Esophagus muscularis mucosa (tissue), 4 donors: Measurements from ENCODE around the gene SLCO4A1. TPM values are rescaled to one million over a fixed set of nuclear protein-coding genes. Genes with fewer than 3 reads are reported as not detected.
"Not testable (repeated sequence)": the region's sequence is repeated elsewhere in the genome, so short reads cannot be mapped to it uniquely, and the experiment has no call there.

Experiments
- DNase-seq: peaks from one replicate; pipeline ENCODE4 v3.0.0-alpha.2; 2017; ENCODE audit errors: extremely low spot score
- H3K27ac ChIP-seq, 4 donors: fragments of 200-600 bp; sonication (generic); replicated peaks in 1 of 4; 1 replicate in 3 of 4; 2 replicates in 1 of 4; pipeline ENCODE4 v1.5.1; 2016 to 2019; ENCODE audit warnings: mild to moderate bottlenecking in 1 of 4
- H3K27me3 ChIP-seq, 4 donors: fragments of 200-600 bp; sonication (generic); one replicate each; pipeline versions ENCODE4 v1.5.1 to v1.6.0; 2016 to 2019
- H3K36me3 ChIP-seq, 4 donors: fragments of 200-600 bp; sonication (generic); one replicate each; pipeline ENCODE4 v1.5.1; 2016 to 2019
- H3K4me1 ChIP-seq, 4 donors: fragments of 200-600 bp; sonication (generic); one replicate each; pipeline ENCODE4 v1.5.1; 2016 to 2019
- H3K4me3 ChIP-seq, 4 donors: fragments of 200-600 bp; sonication (generic); 1 replicate in 2 of 4; 2 replicates in 2 of 4; pipeline ENCODE4 v1.5.1; 2016 to 2019; ENCODE audit warnings: mild to moderate bottlenecking in 4 of 4, moderate library complexity in 1 of 4
- H3K9me3 ChIP-seq, 4 donors: fragments of 200-600 bp; sonication (generic); 1 replicate in 3 of 4; 2 replicates in 1 of 4; pipeline ENCODE4 v1.5.1; 2016 to 2019
- EP300 ChIP-seq: sonication (generic); formaldehyde crosslinking; IDR thresholded peaks from one replicate; pipeline ENCODE4 v1.6.1; 2017; ENCODE audit warnings: antibody characterized with exemption
- POLR2A ChIP-seq: fragments of 450-650 bp; IDR thresholded peaks from one replicate; pipeline ENCODE4 v1.6.1; 2017; ENCODE audit warnings: antibody characterized with exemption, moderate library complexity, mild to moderate bottlenecking, low read depth
- POLR2AphosphoS5 ChIP-seq, 2 donors: sonication (generic); formaldehyde crosslinking; IDR thresholded peaks; one replicate each; pipeline ENCODE4 v1.6.1; 2017; ENCODE audit warnings: antibody characterized with exemption in 2 of 2
- WGBS: methylation state at CpG from one replicate; pipeline ENCODE4 v1.1.5; 2018; 5-methylcytosine and 5-hydroxymethylcytosine counted together
- intact Hi-C: fragments of 100-400 bp; cut with DNase I; formaldehyde crosslinking; loops from one replicate; pipeline ENCODE4 v1.15.1; 2023
- total RNA-seq, 4 donors: library from RNA; depleted of rRNA; stranded (reverse); fragments of >200 nt; gene quantifications; one replicate each; pipeline versions ENCODE4 v1.1.0 to v1.2.1, GENCODE V29; 2016
- TF ChIP-seq, protein P1 (sequence below), 3 experiments: fragments of 200-600 bp in 2 of 3; fragments of 450-650 bp in 1 of 3; sonication (generic) in 2 of 3; IDR thresholded peaks; one replicate each; pipeline ENCODE4 v1.5.1; 2017 to 2019; ENCODE audit warnings: antibody characterized with exemption in 3 of 3, mild to moderate bottlenecking in 2 of 3, moderate library complexity in 1 of 3

SLCO4A1 gene
- total RNA-seq, 4 donors from 2014 or later = 10.0 to 42.4 (median 30.1) TPM

DNA sequence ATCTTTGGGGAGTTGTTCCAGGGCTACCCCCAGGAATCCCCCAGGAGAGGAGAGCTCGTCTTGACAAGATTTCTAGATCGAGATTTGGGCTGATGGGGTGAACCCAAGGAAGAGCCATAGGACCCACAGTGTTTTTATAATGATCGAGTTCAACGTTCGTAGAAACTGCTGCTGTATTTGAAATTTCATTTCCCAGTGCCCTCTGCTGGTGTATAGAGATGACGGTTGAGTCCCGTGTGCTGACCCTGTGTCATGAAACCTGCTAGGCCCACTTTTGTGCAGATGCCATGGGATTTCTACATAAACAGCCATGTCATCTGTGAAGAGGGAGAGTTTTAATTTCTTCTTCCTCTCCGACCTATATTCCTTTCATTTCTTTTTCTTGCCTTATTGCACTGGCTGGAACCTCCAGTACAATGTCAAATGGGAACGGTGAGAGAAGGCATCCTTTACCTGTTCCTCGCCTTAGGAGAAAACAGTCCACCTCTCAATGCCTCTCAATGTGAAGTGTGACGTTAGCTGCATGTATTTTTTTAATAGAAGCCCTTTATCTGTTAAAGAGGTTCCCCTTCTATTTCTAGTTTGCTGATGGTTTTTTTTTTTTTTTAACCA is 37.8 kb downstream of the SLCO4A1 start:
- Histone ChIP-seq H3K27me3 (peaks cover 0 to 70% (median 5%) of the 10 kb centered on the region in 4 donors), H3K36me3 (no peaks in the 10 kb centered on the region), H3K9me3 (peaks cover 0 to 12% (median 10%) of the 10 kb centered on the region in 4 donors), H3K4me3 (no peak overlapping the region), H3K4me1 (no peaks in the 10 kb centered on the region), H3K27ac (no peak overlapping the region)
- WGBS = 94% methylated on average over 11 of the region's 11 CpGs
- no peak for DNase-seq
- TF ChIP-seq POLR2A = no peak
- TF ChIP-seq POLR2AphosphoS5 (IDR thresholded peaks at IDR 0.05) = no peak
- no peak for TF ChIP-seq EP300
- TF ChIP-seq, protein P1, sequence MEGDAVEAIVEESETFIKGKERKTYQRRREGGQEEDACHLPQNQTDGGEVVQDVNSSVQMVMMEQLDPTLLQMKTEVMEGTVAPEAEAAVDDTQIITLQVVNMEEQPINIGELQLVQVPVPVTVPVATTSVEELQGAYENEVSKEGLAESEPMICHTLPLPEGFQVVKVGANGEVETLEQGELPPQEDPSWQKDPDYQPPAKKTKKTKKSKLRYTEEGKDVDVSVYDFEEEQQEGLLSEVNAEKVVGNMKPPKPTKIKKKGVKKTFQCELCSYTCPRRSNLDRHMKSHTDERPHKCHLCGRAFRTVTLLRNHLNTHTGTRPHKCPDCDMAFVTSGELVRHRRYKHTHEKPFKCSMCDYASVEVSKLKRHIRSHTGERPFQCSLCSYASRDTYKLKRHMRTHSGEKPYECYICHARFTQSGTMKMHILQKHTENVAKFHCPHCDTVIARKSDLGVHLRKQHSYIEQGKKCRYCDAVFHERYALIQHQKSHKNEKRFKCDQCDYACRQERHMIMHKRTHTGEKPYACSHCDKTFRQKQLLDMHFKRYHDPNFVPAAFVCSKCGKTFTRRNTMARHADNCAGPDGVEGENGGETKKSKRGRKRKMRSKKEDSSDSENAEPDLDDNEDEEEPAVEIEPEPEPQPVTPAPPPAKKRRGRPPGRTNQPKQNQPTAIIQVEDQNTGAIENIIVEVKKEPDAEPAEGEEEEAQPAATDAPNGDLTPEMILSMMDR (IDR thresholded peaks at IDR 0.05) = no peak
- intact Hi-C loops = no loop called here

DNA sequence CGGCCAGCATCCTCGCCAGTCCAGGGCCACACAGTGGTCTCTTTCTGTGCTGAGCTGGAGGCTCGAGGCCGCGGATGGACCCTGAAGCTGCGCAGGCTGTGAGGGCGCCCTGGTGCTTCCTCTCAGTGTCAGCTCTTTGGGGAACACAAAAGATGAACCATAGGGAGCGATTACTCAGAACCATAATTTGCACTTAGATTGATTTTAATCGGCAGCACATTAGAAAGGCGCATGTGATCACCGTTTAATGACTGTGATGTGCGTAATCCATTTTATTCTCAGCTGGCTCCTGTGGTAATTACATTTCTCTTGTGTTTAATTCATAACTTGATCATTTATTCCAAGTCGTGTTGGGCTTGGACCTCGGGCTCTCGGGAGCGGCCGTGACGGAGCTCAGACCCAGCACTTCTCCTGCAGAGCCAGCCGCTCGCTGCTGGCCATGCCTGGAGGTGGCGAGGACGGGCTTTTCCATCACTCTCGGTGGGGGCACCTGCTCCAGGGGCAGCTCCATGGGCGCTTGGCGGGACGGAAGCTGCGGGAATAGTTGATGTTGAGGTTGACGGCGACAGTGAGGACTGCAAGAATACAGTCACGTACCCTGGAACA is 40.7 kb downstream of the SLCO4A1 start:
- peaks cover 0 to 84% (median 2%) of the 10 kb centered on the region in 4 donors for H3K27me3 ChIP-seq
- WGBS = 84% methylated on average over 23 of the region's 30 CpGs
- no peak for DNase-seq
- intact Hi-C loops = no loop called here
- no peak overlapping the region for H3K27ac ChIP-seq
- no peak for TF ChIP-seq POLR2AphosphoS5 (IDR thresholded peaks at IDR 0.05)
- TF ChIP-seq EP300 = no peak
- no peak for TF ChIP-seq POLR2A
- TF ChIP-seq, protein P1 (IDR thresholded peaks at IDR 0.05) = no peak
- peaks cover 0 to under 1% (median 0%) of the 10 kb centered on the region in 4 donors for H3K4me1 ChIP-seq
- peaks cover 0 to 12% (median 10%) of the 10 kb centered on the region in 4 donors for H3K9me3 ChIP-seq
- no peak overlapping the region for H3K4me3 ChIP-seq
- no peaks in the 10 kb centered on the region for H3K36me3 ChIP-seq

DNA sequence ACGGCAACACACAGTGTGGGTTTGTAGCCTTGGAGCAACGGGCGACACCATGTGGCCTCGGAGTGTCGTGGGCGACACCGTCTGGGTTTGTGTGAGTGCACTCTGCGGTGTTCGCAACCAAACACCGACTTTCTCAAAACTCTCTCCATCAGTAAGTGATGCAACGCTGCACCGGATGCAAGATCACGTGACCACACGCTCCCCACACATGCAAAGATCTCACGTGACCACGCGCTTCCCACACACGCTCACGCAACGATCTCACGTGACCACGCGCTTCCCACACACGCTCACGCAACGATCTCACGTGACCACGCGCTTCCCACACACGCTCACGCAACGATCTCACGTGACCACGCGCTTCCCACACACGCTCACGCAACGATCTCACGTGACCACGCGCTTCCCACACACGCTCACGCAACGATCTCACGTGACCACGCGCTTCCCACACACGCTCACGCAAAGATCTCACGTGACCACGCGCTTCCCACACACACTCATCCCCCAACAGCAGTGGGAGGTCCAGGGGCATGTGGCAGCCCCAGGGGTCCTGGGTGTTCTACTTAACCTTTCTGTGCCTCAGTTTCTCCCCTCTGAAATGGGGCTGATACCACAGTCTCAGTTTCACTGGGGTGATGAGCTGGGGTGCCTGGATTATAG is 41.5 kb downstream of the SLCO4A1 start:
- intact Hi-C loops, H3K4me3 ChIP-seq: not testable (repeated sequence)
- WGBS = 93% methylated on average over 48 of the region's 52 CpGs

DNA sequence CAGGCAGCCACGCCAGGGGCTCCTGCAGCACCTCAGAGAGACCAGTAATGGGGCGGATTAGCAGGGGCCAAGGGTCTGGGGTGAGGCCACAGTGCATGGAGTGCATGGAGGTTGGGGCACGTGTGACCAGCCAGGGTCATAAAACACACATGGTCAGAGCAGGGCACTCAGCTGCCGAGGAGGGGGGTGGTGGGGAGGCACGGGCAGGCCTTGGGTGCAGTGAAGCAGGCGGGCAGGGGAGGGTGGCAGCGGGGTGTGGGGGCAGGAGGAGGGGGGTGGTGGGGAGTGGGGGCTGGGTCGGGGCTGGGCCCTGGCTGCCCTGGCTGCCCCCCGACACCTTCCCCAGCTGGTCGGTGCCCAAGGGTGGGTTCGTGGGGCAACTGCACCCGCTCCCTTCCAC is 42.7 kb downstream of the SLCO4A1 start:
- WGBS = 72% methylated on average over 11 of the region's 12 CpGs
- H3K4me3 ChIP-seq = no peak overlapping the region
- peaks cover 0 to 79% (median 2%) of the 10 kb centered on the region in 4 donors for H3K27me3 ChIP-seq
- H3K4me1 ChIP-seq = peaks cover 0 to 14% (median 11%) of the 10 kb centered on the region in 4 donors
- TF ChIP-seq POLR2AphosphoS5 (IDR thresholded peaks at IDR 0.05) (no peak), EP300 (no peak), POLR2A (no peak)
- TF ChIP-seq, protein P1 (IDR thresholded peaks at IDR 0.05) = no peak
- peaks cover 0 to 9% (median 6%) of the 10 kb centered on the region in 4 donors for H3K9me3 ChIP-seq
- no peaks in the 10 kb centered on the region for H3K36me3 ChIP-seq
- intact Hi-C loops = no loop called here
- no peak overlapping the region for H3K27ac ChIP-seq
- no peak for DNase-seq

More for the DNA sequence above, 41.5 kb downstream of the SLCO4A1 start:
- not testable (repeated sequence) for H3K27ac ChIP-seq, H3K36me3 ChIP-seq, DNase-seq, H3K4me1 ChIP-seq
- H3K9me3 ChIP-seq = peaks cover 0 to 12% (median 10%) of the 10 kb centered on the region in 4 donors
- peaks cover 0 to 87% (median 2%) of the 10 kb centered on the region in 4 donors for H3K27me3 ChIP-seq
